GM12878 (cell line): Measurements from ENCODE around the gene CBS. TPM values are rescaled to one million over a fixed set of nuclear protein-coding genes. Genes with fewer than 3 reads are reported as not detected.
"Not testable (repeated sequence)": the region's sequence is repeated elsewhere in the genome, so short reads cannot be mapped to it uniquely, and the experiment has no call there.

Source experiments
- ATAC-seq: fragments of 200-7000 bp; cut with Tn5 transposase; 3 replicates; pipeline ENCODE4 v1.9.1; 2020; ENCODE audit warnings: mild to moderate bottlenecking, moderate library complexity
- BruUV-seq: library from RNA; stranded (reverse); fragments of 400-500 nt; replicated peaks from 2 replicates; lab custom pipeline; 2021; lab: Mats Ljungman, UMichigan
- CTCF ChIA-PET: fragments of 300-600 bp; sonication (Branson Sonifier 250); formaldehyde crosslinking; extraction: SDS; loops from one replicate; lab custom pipeline; 2021; ENCODE audit warnings: inconsistent platforms; lab: Yijun Ruan, JAX
- POLR2A ChIA-PET: fragments of 350-600 bp; formaldehyde crosslinking; extraction: SDS; loops from one replicate; lab custom pipeline; 2021; ENCODE audit warnings: inconsistent platforms; lab: Charles Lee
- RAD21 ChIA-PET: fragments of 300-600 bp; sonication (Branson Sonifier 250); formaldehyde crosslinking; loops from one replicate; lab custom pipeline; 2023; ENCODE audit warnings: antibody characterized with exemption; ENCODE audit not compliant: unreplicated experiment; lab: Charles Lee
- SMC1A ChIA-PET: fragments of 300-600 bp; sonication (Branson Sonifier 250); formaldehyde crosslinking; loops from one replicate; lab custom pipeline; 2023; ENCODE audit not compliant: unreplicated experiment, uncharacterized antibody; lab: Charles Lee
- DNase-seq: peaks from one replicate; pipeline ENCODE4 v3.0.0-alpha.2; 2011; ENCODE audit warnings: low read depth, low spot score
- FAIRE-seq: peaks from 3 replicates; lab custom pipeline; 2011; peaks lifted over from hg19 to GRCh38; lab: Jason Lieb, UNC
- H2AFZ ChIP-seq: 2 replicates; pipeline ENCODE4 v1.6.0; 2011; ENCODE audit warnings: low read depth, low read length, control low read depth; ENCODE audit not compliant: control insufficient read depth
- H3K27ac ChIP-seq: 2 replicates; pipeline ENCODE4 v1.5.1; 2011; ENCODE audit warnings: control low read depth; ENCODE audit not compliant: control insufficient read depth, insufficient read depth
- H3K27me3 ChIP-seq, 2 experiments: replicated peaks in 1 of 2; 2 replicates each; pipeline versions ENCODE4 v1.6.0 to v1.6.1; 2011; ENCODE audit warnings: low read length in 1 of 2; ENCODE audit not compliant: control insufficient read depth in 2 of 2, insufficient read depth in 2 of 2
- H3K36me3 ChIP-seq, 2 experiments: 2 replicates each; pipeline ENCODE4 v1.5.1; 2011; ENCODE audit warnings: low read length in 1 of 2; ENCODE audit not compliant: control insufficient read depth in 2 of 2, insufficient read depth in 2 of 2
- H3K4me1 ChIP-seq: 2 replicates; pipeline ENCODE4 v1.6.1; 2011; ENCODE audit warnings: mild to moderate bottlenecking, low read length, moderate library complexity, mixed read lengths; ENCODE audit not compliant: control insufficient read depth, insufficient read depth
- H3K4me2 ChIP-seq: 2 replicates; pipeline ENCODE4 v1.6.0; 2011; ENCODE audit warnings: control low read depth; ENCODE audit not compliant: control insufficient read depth, insufficient read depth
- H3K4me3 ChIP-seq: fragments of 200-600 bp; sonication (generic); 2 replicates; pipeline ENCODE4 v1.5.1; 2016
- H3K79me2 ChIP-seq: 2 replicates; pipeline ENCODE4 v1.6.0; 2011; ENCODE audit warnings: low read length; ENCODE audit not compliant: control insufficient read depth, insufficient read depth
- H3K9ac ChIP-seq: 2 replicates; pipeline ENCODE4 v1.8.0; 2011; ENCODE audit warnings: low read length, control low read depth, mixed read lengths; ENCODE audit not compliant: control insufficient read depth, insufficient read depth
- H3K9me3 ChIP-seq: replicated peaks from 3 replicates; pipeline ENCODE4 v1.5.1; 2011; ENCODE audit warnings: mild to moderate bottlenecking, low read length; ENCODE audit not compliant: control insufficient read depth, insufficient read depth
- H4K20me1 ChIP-seq: 2 replicates; pipeline ENCODE4 v1.6.0; 2011; ENCODE audit not compliant: control insufficient read depth, insufficient read depth
- WGBS: methylation state at CpG from one replicate; pipeline ENCODE4 v1.1.6; 2016; ENCODE audit warnings: low lambda C conversion rate; ENCODE audit not compliant: insufficient replicate concordance, insufficient coverage; ENCODE audit errors: missing lambda C conversion rate; 5-methylcytosine and 5-hydroxymethylcytosine counted together
- in situ Hi-C: fragments of 300-500 bp; cut with MboI; formaldehyde crosslinking; loops from 9 replicates; pipeline ENCODE4 v1.14.3; 2018; ENCODE audit warnings: mixed read lengths
- intact Hi-C: fragments of 100-400 bp; cut with micrococcal nuclease; formaldehyde crosslinking; loops from one replicate; pipeline ENCODE4 v1.14.2; 2022; ENCODE audit not compliant: unreplicated experiment
- polyA plus RNA-seq, 11 experiments: library from polyadenylated mRNA; depleted of rRNA in 4 of 11; unstranded in 6 of 11; stranded (reverse) in 5 of 11; fragments of >200 nt; fragmentation: Nextera tagmentation in 4 of 11; fragmentation: Illumina TruSeq in 1 of 11; extraction: Ambion mirVana in 4 of 11; extraction: Trizol in 1 of 11; gene quantifications; 1 replicate in 1 of 11; 2 replicates in 10 of 11; pipeline versions ENCODE4 v1.2.1 to v1.2.3, GENCODE V29; 2011 to 2016; ENCODE audit warnings: inconsistent platforms in 2 of 11, missing spikeins in 2 of 11, low read depth in 1 of 11
- total RNA-seq, 4 experiments: library from RNA; depleted of rRNA in 3 of 4; stranded (reverse); fragments of >200 nt in 3 of 4; fragmentation: Illumina TruSeq in 1 of 4; extraction: Trizol in 1 of 4; gene quantifications; 2 replicates each; pipeline versions ENCODE4 v1.2.1 to v1.2.3, GENCODE V29; 2013 to 2021

Gene CBS
- total and polyA plus RNA-seq, 10 of the 15 experiments (the other 5 are each of a cell fraction or from before 2014, with no cell fraction given), result 0.10 to 4.4 (median 2.0) TPM

- in situ Hi-C loops, H3K27ac ChIP-seq, H2AFZ ChIP-seq, H3K36me3 ChIP-seq, H3K4me3 ChIP-seq, H4K20me1 ChIP-seq, H3K27me3 ChIP-seq, H3K9me3 ChIP-seq, H3K79me2 ChIP-seq, intact Hi-C loops, POLR2A ChIA-PET, CTCF ChIA-PET, H3K4me1 ChIP-seq, RAD21 ChIA-PET, BruUV-seq, SMC1A ChIA-PET, H3K9ac ChIP-seq, H3K4me2 ChIP-seq, DNase-seq: not testable (repeated sequence)
- peak; percentile 71 for ATAC-seq
- FAIRE-seq, result peak; percentile 91
- WGBS, result no CpG with 5 or more reads among the region's 7 CpGs
Observed at GRCh38 chr21:43109006-43109405, 33.4 kb upstream of the CBS start.

- H3K36me3 ChIP-seq, result not testable (repeated sequence)
Observed at GRCh38 chr21:43108177-43108576, 32.5 kb upstream of the CBS start.

GRCh38 chr21:43107794-43108137 lies 32.1 kb upstream of the CBS start:
- not testable (repeated sequence) for H3K9ac ChIP-seq

More at GRCh38 chr21:43108177-43108576, 32.5 kb upstream of the CBS start:
- BruUV-seq, H4K20me1 ChIP-seq, H3K4me3 ChIP-seq, H2AFZ ChIP-seq, POLR2A ChIA-PET, H3K79me2 ChIP-seq, FAIRE-seq, H3K9me3 ChIP-seq, CTCF ChIA-PET, DNase-seq, RAD21 ChIA-PET, SMC1A ChIA-PET, H3K27ac ChIP-seq, H3K27me3 ChIP-seq, H3K4me2 ChIP-seq, intact Hi-C loops, in situ Hi-C loops, H3K4me1 ChIP-seq, H3K9ac ChIP-seq: not testable (repeated sequence)
- peak; percentile 60 for ATAC-seq
- no CpG with 5 or more reads among the region's 17 CpGs for WGBS

GRCh38 chr21:43106965-43107793 lies 31.5 kb upstream of the CBS start, which contains the start of gene U2AF1:
Gene U2AF1 (minus strand): TSS chr21:43107570. CDS start chr21:43107494, 76 bp downstream.
- H3K9ac ChIP-seq, H3K4me2 ChIP-seq, H3K4me1 ChIP-seq, intact Hi-C loops, RAD21 ChIA-PET, BruUV-seq, H3K4me3 ChIP-seq, H3K27ac ChIP-seq, POLR2A ChIA-PET, H3K9me3 ChIP-seq, DNase-seq, H2AFZ ChIP-seq, SMC1A ChIA-PET, CTCF ChIA-PET, H4K20me1 ChIP-seq, H3K27me3 ChIP-seq, in situ Hi-C loops, H3K79me2 ChIP-seq, H3K36me3 ChIP-seq, FAIRE-seq: not testable (repeated sequence)
- peak; percentile 84 for ATAC-seq
- WGBS, result no CpG with 5 or more reads among the region's 107 CpGs

More at GRCh38 chr21:43107794-43108137, 32.1 kb upstream of the CBS start:
- H3K4me2 ChIP-seq, H3K36me3 ChIP-seq, ATAC-seq, H4K20me1 ChIP-seq, RAD21 ChIA-PET, BruUV-seq, FAIRE-seq, SMC1A ChIA-PET, H3K4me1 ChIP-seq, intact Hi-C loops, in situ Hi-C loops, DNase-seq, H3K79me2 ChIP-seq, H3K27me3 ChIP-seq, H2AFZ ChIP-seq, POLR2A ChIA-PET, CTCF ChIA-PET, H3K4me3 ChIP-seq, H3K9me3 ChIP-seq, H3K27ac ChIP-seq: not testable (repeated sequence)
- no CpG with 5 or more reads among the region's 17 CpGs for WGBS
